Measurements from ENCODE around the gene RAB22A.

Gene RAB22A

DNA sequence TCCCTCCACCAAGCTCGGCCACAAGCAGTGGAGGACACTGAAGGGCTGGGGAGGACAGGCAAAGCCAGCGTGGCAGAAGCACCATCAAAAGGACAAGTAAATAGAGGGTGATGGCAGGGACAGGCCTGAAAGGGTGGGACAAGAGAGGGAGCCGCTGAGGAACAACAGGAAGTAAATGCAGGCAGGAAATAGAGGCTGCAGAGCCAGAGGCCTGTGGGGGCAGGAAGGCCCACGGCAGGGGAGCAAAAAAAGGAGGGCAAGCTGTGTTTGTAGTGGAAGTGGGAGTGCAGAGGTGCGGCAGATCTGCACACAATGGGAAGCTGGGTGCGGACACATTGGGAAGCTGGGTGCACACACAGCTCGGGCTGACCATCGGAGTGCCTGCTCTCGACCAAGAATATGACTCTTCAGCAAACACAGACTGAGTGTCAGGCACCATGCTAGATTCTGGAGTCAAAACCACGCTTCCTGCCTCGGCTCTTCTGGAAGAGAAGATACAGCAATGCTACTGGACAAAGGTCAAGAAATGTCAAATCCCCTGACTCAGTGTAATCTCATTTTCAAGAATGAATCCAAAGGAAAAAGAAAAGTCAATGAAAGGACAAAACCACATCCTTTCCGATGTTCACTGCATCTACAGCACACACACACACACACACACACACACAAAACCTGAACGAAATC is 40.4 kb upstream of the RAB22A start:
- Histone ChIP-seq H3K4me2 (ENCODE audit: insufficient read depth, low read length) (no peak overlapping the region), H4K20me1 (ENCODE audit: insufficient read depth, low read length) (no peaks in the 10 kb centered on the region), H3K27me3 (ENCODE audit: insufficient read depth, low read length, poor library complexity) (no peaks in the 10 kb centered on the region), H3K9ac (ENCODE audit: low read depth, low read length) (no peak overlapping the region), H3K9me3 (ENCODE audit: insufficient read depth, low read length, severe bottlenecking) (no peaks in the 10 kb centered on the region), H3K79me2 (ENCODE audit: insufficient read depth, low read length) (no peaks in the 10 kb centered on the region), H3K36me3 (ENCODE audit: insufficient read depth, low read length) (no peaks in the 10 kb centered on the region), H3K4me1 (ENCODE audit: insufficient read depth, low read length) (peaks cover 9% of the 10 kb centered on the region), H3K4me3 (ENCODE audit: low read depth in 1 of 2, low read length in 2 of 2) (no peak overlapping the region), H3K27ac (ENCODE audit: low read length) (peak overlapping the region; percentile 29; the same call in 1 of the 2 replicates), H2AFZ (ENCODE audit: low read depth, low read length) (peak overlapping the region; percentile 68)
- peak; percentile 26 for DNase-seq
- TF ChIP-seq, protein P1, sequence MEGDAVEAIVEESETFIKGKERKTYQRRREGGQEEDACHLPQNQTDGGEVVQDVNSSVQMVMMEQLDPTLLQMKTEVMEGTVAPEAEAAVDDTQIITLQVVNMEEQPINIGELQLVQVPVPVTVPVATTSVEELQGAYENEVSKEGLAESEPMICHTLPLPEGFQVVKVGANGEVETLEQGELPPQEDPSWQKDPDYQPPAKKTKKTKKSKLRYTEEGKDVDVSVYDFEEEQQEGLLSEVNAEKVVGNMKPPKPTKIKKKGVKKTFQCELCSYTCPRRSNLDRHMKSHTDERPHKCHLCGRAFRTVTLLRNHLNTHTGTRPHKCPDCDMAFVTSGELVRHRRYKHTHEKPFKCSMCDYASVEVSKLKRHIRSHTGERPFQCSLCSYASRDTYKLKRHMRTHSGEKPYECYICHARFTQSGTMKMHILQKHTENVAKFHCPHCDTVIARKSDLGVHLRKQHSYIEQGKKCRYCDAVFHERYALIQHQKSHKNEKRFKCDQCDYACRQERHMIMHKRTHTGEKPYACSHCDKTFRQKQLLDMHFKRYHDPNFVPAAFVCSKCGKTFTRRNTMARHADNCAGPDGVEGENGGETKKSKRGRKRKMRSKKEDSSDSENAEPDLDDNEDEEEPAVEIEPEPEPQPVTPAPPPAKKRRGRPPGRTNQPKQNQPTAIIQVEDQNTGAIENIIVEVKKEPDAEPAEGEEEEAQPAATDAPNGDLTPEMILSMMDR (IDR thresholded peaks at IDR 0.05; ENCODE audit: borderline replicate concordance, extremely low read depth, low read length, poor library complexity, severe bottlenecking): no peak
- TF ChIP-seq EZH2 (IDR thresholded peaks at IDR 0.05; ENCODE audit: borderline replicate concordance, low read depth, low read length, severe bottlenecking): no peak
- ATAC-seq (ENCODE audit: insufficient read depth, low read depth): peak; percentile 48; the same call in 1 of the 3 replicates

DNA sequence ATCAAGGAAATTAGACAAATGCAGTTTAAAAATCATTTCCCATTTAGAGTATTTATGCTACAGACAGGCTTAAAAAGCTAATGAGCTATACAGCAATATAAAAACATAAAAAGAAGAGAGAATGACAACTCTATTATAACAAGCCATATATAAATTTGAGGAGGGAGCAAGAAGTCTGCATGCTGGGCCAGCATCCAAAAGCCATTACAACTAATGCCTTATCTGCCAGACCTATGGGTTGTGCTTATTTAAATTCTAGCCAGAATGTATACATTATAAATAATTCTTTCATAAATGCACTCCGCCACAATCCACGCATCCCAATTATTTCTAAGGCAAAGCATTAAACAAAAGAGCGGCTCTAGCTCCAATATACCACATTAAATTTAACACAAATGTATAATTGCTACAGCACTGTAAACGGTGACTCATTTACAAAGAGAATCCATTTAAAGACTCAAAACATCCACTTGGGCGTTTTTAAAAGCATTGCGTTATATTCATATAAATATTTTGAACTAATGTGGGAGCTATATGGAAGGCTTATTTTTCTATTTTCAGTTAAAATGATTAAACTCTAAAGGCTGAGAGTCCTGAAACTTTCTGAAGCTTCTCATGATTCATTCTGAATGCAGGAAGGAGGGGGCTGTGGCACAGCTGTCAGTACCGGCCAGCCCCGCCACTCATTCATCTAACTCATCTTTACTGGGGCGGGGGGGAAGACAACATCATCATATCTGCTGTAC is 37.7 kb upstream of the RAB22A start:
- Histone ChIP-seq H3K4me2 (ENCODE audit: insufficient read depth, low read length) (no peak overlapping the region), H3K4me1 (ENCODE audit: insufficient read depth, low read length) (peaks cover 9% of the 10 kb centered on the region), H3K4me3 (ENCODE audit: low read depth in 1 of 2, low read length in 2 of 2) (no peak overlapping the region), H3K36me3 (ENCODE audit: insufficient read depth, low read length) (no peaks in the 10 kb centered on the region), H2AFZ (ENCODE audit: low read depth, low read length) (no peak overlapping the region), H3K9ac (ENCODE audit: low read depth, low read length) (no peak overlapping the region), H3K27me3 (ENCODE audit: insufficient read depth, low read length, poor library complexity) (no peaks in the 10 kb centered on the region), H4K20me1 (ENCODE audit: insufficient read depth, low read length) (no peaks in the 10 kb centered on the region), H3K9me3 (ENCODE audit: insufficient read depth, low read length, severe bottlenecking) (peaks cover 3% of the 10 kb centered on the region), H3K27ac (ENCODE audit: low read length) (no peak overlapping the region), H3K79me2 (ENCODE audit: insufficient read depth, low read length) (no peaks in the 10 kb centered on the region)
- TF ChIP-seq EZH2 (IDR thresholded peaks at IDR 0.05; ENCODE audit: borderline replicate concordance, low read depth, low read length, severe bottlenecking): no peak
- TF ChIP-seq, protein P1 (IDR thresholded peaks at IDR 0.05; ENCODE audit: borderline replicate concordance, extremely low read depth, low read length, poor library complexity, severe bottlenecking): no peak
- DNase-seq: no peak
- ATAC-seq (ENCODE audit: insufficient read depth, low read depth): no peak

DNA sequence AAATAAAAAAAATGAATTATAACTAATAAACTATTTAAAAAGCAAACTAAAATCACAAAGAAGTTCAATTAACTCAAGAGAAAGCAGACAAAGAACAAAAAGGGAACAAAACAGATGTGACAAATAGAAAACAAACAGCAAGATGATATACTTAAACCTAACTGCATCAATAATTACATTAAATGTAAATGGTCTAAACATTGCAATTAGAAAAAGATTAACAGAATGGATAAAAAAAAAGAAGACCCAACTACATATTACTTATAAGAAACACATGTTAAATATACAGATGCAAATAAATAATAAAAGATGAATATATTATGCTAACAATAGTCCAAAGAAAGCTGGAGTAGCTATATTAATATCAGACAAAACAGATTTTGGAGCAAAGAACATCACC is 35.1 kb upstream of the RAB22A start:
- Histone ChIP-seq H3K36me3 (ENCODE audit: insufficient read depth, low read length) (no peaks in the 10 kb centered on the region), H2AFZ (ENCODE audit: low read depth, low read length) (no peak overlapping the region), H4K20me1 (ENCODE audit: insufficient read depth, low read length) (no peaks in the 10 kb centered on the region), H3K27me3 (ENCODE audit: insufficient read depth, low read length, poor library complexity) (no peaks in the 10 kb centered on the region), H3K79me2 (ENCODE audit: insufficient read depth, low read length) (no peaks in the 10 kb centered on the region), H3K4me3 (ENCODE audit: low read depth in 1 of 2, low read length in 2 of 2) (no peak overlapping the region), H3K27ac (ENCODE audit: low read length) (no peak overlapping the region), H3K4me2 (ENCODE audit: insufficient read depth, low read length) (no peak overlapping the region), H3K9ac (ENCODE audit: low read depth, low read length) (no peak overlapping the region), H3K9me3 (ENCODE audit: insufficient read depth, low read length, severe bottlenecking) (peaks cover 3% of the 10 kb centered on the region), H3K4me1 (ENCODE audit: insufficient read depth, low read length) (peaks cover under 1% of the 10 kb centered on the region; the same call in 1 of the 2 replicates)
- ATAC-seq (ENCODE audit: insufficient read depth, low read depth): no peak
- no peak for DNase-seq
- TF ChIP-seq, protein P1 (IDR thresholded peaks at IDR 0.05; ENCODE audit: borderline replicate concordance, extremely low read depth, low read length, poor library complexity, severe bottlenecking): no peak
- no peak for TF ChIP-seq EZH2 (IDR thresholded peaks at IDR 0.05; ENCODE audit: borderline replicate concordance, low read depth, low read length, severe bottlenecking)

All from DND-41 (cell line).